ENCODE measurements around the gene SLC17A7. TPM values are rescaled to one million over a fixed set of nuclear protein-coding genes. Genes with fewer than 3 reads are reported as not detected.

SLC17A7 gene
- total and polyA plus RNA-seq, 7 experiments from 2014 or later = 0.12 to 0.22 TPM; not detected in 5

DNA sequence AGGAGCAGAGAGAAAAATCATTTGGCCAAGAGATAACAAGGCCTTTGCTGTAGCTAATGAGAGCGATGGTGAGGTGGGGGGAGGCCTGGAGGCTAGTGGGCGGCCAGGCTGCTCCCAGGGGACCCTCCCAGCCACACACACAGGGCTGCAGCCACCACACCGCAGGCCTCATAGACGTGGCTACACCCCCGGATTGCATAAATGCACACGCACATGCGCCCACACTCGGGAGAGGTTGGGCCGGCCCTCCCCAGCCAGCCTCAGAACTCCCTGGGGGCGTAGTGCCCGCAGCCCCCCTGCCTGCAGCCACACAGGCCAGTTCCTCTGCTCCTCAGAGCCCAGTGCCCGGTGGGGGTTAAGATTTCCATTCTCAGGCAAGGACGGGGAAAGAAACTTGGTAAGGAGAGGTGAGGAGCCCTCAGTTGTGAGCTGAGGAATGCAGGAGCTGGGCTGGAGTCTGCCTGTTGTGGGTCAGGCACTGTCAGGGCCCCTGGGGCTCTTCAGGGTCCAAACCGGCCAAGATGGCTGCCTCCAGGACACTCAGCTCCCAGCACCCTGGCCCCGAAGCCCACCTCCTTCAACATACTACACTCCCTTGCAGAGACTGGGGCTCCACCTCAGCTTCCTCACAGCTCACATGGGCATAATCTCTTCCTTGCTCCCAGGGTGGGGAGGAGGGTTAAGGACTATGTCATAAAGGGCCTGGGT is 26.1 kb downstream of the SLC17A7 start:
- Mint-ChIP-seq H3K9me3 (peaks cover 0 to 3% (median 0%) of the 10 kb centered on the region in 11 donors), H3K4me1 (peaks cover 20 to 31% (median 26%) of the 10 kb centered on the region in 7 donors), H3K36me3 (peaks cover 0 to 2% (median 0%) of the 10 kb centered on the region in 5 donors), H3K27me3 (peaks cover 13 to 37% (median 28%) of the 10 kb centered on the region in 5 donors), H3K4me3 (no peak overlapping the region), H3K27ac (peak overlapping the region in 1 of 9 donors; percentile 48)
- peaks cover under 1 to 5% of the 10 kb centered on the region in 2 donors for H3K4me1 ChIP-seq (ENCODE audit: control insufficient read depth in 2 of 2, insufficient read depth in 2 of 2, low read length in 2 of 2)
- H3K36me3 ChIP-seq (ENCODE audit: control insufficient read depth in 2 of 3, insufficient read depth in 3 of 3, low read length in 3 of 3) = no peaks in the 10 kb centered on the region
- intact Hi-C loops (cut with micrococcal nuclease) = no loop called here
- CTCF ChIA-PET = no interaction called here
- H3K27ac ChIP-seq (ENCODE audit: low read depth, low read length) = no peak overlapping the region
- DNase-seq = no peak
- no peak for ATAC-seq
- no peaks in the 10 kb centered on the region for H3K9me3 ChIP-seq (ENCODE audit: control insufficient read depth in 2 of 3, low read length in 3 of 3)
- H3K4me3 ChIP-seq (ENCODE audit: low read length) = no peak overlapping the region
- peaks cover 0 to 5% of the 10 kb centered on the region in 2 donors for H3K27me3 ChIP-seq (ENCODE audit: control insufficient read depth in 2 of 2, insufficient read depth in 2 of 2, low read length in 2 of 2)
- POLR2A ChIA-PET = interaction anchor here (1.2 to 1.3 kb wide), 2 partner anchors 9 to 21 kb away, joined by 3 read pairs; no protein-coding TSS in a partner anchor

- Mint-ChIP-seq H3K27ac (no peak overlapping the region), H3K4me1 (peaks cover 28 to 38% (median 33%) of the 10 kb centered on the region in 7 donors), H3K4me3 (no peak overlapping the region), H3K27me3 (peaks cover 3 to 27% (median 18%) of the 10 kb centered on the region in 5 donors), H3K36me3 (peaks cover 0 to 5% (median 0%) of the 10 kb centered on the region in 5 donors), H3K9me3 (peaks cover 0 to 2% (median 0%) of the 10 kb centered on the region in 11 donors)
- Histone ChIP-seq H3K9me3 (ENCODE audit: control insufficient read depth in 2 of 3, low read length in 3 of 3) (no peaks in the 10 kb centered on the region), H3K27me3 (ENCODE audit: control insufficient read depth in 2 of 2, insufficient read depth in 2 of 2, low read length in 2 of 2) (peaks cover 0 to 4% of the 10 kb centered on the region in 2 donors), H3K36me3 (ENCODE audit: control insufficient read depth in 2 of 3, insufficient read depth in 3 of 3, low read length in 3 of 3) (no peaks in the 10 kb centered on the region), H3K27ac (ENCODE audit: low read depth, low read length) (no peak overlapping the region), H3K4me1 (ENCODE audit: control insufficient read depth in 2 of 2, insufficient read depth in 2 of 2, low read length in 2 of 2) (peaks cover 10 to 15% of the 10 kb centered on the region in 2 donors), H3K4me3 (ENCODE audit: low read length) (no peak overlapping the region)
- intact Hi-C loops (cut with micrococcal nuclease) = no loop called here
- POLR2A ChIA-PET = no interaction called here
- DNase-seq = no peak
- CTCF ChIA-PET = interaction anchor here (1.1 kb wide), 1 partner anchor 31 kb away, joined by 5 read pairs; no protein-coding TSS in a partner anchor
- no peak for ATAC-seq
These were observed 27.1 kb downstream of the SLC17A7 start for GRCh38 chr19:49414256-49414655.

DNA sequence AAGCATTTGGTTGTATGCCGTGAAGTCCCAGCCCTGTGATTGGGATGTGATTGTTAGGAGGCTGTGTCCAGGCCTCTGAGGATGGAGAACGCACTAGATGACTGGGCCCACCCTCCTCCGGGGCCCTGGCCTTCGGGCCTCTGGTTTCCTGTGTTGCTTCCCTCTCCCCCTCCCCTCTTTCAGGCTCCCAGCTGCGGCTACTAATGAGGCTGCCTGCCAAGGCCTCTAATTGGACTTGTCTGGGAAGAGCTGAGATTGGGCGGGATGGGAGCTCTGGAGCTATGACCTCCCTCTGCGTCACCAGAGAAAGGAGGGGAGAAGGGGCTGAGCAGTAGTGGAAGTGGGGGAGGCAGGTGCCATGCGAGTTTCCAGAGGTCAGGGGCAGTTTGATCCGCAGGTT is 28.0 kb downstream of the SLC17A7 start:
- Mint-ChIP-seq H3K27me3 (peaks cover 0 to 19% (median 10%) of the 10 kb centered on the region in 5 donors), H3K4me3 (no peak overlapping the region), H3K36me3 (peaks cover 0 to 6% (median 0%) of the 10 kb centered on the region in 5 donors), H3K4me1 (peaks cover 37 to 47% (median 42%) of the 10 kb centered on the region in 7 donors), H3K9me3 (peaks cover 0 to 2% (median 0%) of the 10 kb centered on the region in 11 donors), H3K27ac (peak overlapping the region in 2 of 9 donors; percentile 4 to 34)
- no peak overlapping the region for H3K4me3 ChIP-seq (ENCODE audit: low read length)
- no peaks in the 10 kb centered on the region for H3K36me3 ChIP-seq (ENCODE audit: control insufficient read depth in 2 of 3, insufficient read depth in 3 of 3, low read length in 3 of 3)
- no peak overlapping the region for H3K27ac ChIP-seq (ENCODE audit: low read depth, low read length)
- intact Hi-C loops (cut with micrococcal nuclease) = no loop called here
- POLR2A ChIA-PET = interaction anchor here (1.7 kb wide), 1 partner anchor 56 kb away, joined by 4 read pairs; no protein-coding TSS in a partner anchor
- CTCF ChIA-PET = interaction anchor here (0.7 to 1.4 kb wide), 4 partner anchors 16 to 500 kb away, joined by 3 to 5 read pairs (median 4); no protein-coding TSS in a partner anchor
- no peaks in the 10 kb centered on the region for H3K9me3 ChIP-seq (ENCODE audit: control insufficient read depth in 2 of 3, low read length in 3 of 3)
- DNase-seq (no peak), ATAC-seq (no peak)
- peaks cover 16 to 24% of the 10 kb centered on the region in 2 donors for H3K4me1 ChIP-seq (ENCODE audit: control insufficient read depth in 2 of 2, insufficient read depth in 2 of 2, low read length in 2 of 2)
- H3K27me3 ChIP-seq (ENCODE audit: control insufficient read depth in 2 of 2, insufficient read depth in 2 of 2, low read length in 2 of 2) = no peaks in the 10 kb centered on the region

GRCh38 chr19:49411681-49412326 is 29.5 kb downstream of the SLC17A7 start:
- Histone ChIP-seq H3K4me1 (ENCODE audit: control insufficient read depth in 2 of 2, insufficient read depth in 2 of 2, low read length in 2 of 2) (peaks cover 16 to 38% of the 10 kb centered on the region in 2 donors), H3K4me3 (ENCODE audit: low read length) (no peak overlapping the region), H3K9me3 (ENCODE audit: control insufficient read depth in 2 of 3, low read length in 3 of 3) (no peaks in the 10 kb centered on the region), H3K36me3 (ENCODE audit: control insufficient read depth in 2 of 3, insufficient read depth in 3 of 3, low read length in 3 of 3) (no peaks in the 10 kb centered on the region), H3K27me3 (ENCODE audit: control insufficient read depth in 2 of 2, insufficient read depth in 2 of 2, low read length in 2 of 2) (no peaks in the 10 kb centered on the region), H3K27ac (ENCODE audit: low read depth, low read length) (no peak overlapping the region)
- Mint-ChIP-seq H3K27me3 (peaks cover 0 to 6% (median 0%) of the 10 kb centered on the region in 5 donors), H3K9me3 (peaks cover 0 to 2% (median 0%) of the 10 kb centered on the region in 11 donors), H3K36me3 (peaks cover 0 to 6% (median 0%) of the 10 kb centered on the region in 5 donors), H3K27ac (peak overlapping the region in 7 of 9 donors; percentile 9 to 68 (median 59)), H3K4me3 (peak overlapping the region in 4 of 10 donors; percentile 15 to 53 (median 43)), H3K4me1 (peaks cover 49 to 63% (median 52%) of the 10 kb centered on the region in 7 donors)
- DNase-seq (no peak), ATAC-seq (no peak)
- CTCF ChIA-PET = interaction anchor here (0.6 to 1.2 kb wide), 5 partner anchors 13 to 440 kb away, joined by 3 to 6 read pairs (median 4); partner anchors contain the start of gene GFY
- intact Hi-C loops (cut with micrococcal nuclease) = no loop called here
- POLR2A ChIA-PET = interaction anchor here (0.7 to 1.2 kb wide), 4 partner anchors 14 to 78 kb away, joined by 3 to 6 read pairs (median 4); no protein-coding TSS in a partner anchor

- CTCF ChIA-PET = interaction anchor here (0.6 to 1.3 kb wide), 3 partner anchors 27 to 1004 kb away, joined by 3 read pairs; no protein-coding TSS in a partner anchor
- Mint-ChIP-seq H3K27ac (peak overlapping the region; percentile 77 to 91 (median 84)), H3K9me3 (peaks cover 0 to 2% (median 0%) of the 10 kb centered on the region in 11 donors), H3K4me1 (peaks cover 43 to 72% (median 56%) of the 10 kb centered on the region in 7 donors), H3K36me3 (peaks cover 0 to 6% (median 0%) of the 10 kb centered on the region in 5 donors), H3K27me3 (peaks cover 0 to 4% (median 0%) of the 10 kb centered on the region in 5 donors), H3K4me3 (peak overlapping the region; percentile 34 to 86 (median 68))
- peak in 1 of 9 donors; percentile 24 for DNase-seq
- H3K27me3 ChIP-seq (ENCODE audit: control insufficient read depth in 2 of 2, insufficient read depth in 2 of 2, low read length in 2 of 2) = no peaks in the 10 kb centered on the region
- H3K27ac ChIP-seq (ENCODE audit: low read depth, low read length) = peak overlapping the region; percentile 6
- no peaks in the 10 kb centered on the region for H3K36me3 ChIP-seq (ENCODE audit: control insufficient read depth in 2 of 3, insufficient read depth in 3 of 3, low read length in 3 of 3)
- H3K9me3 ChIP-seq (ENCODE audit: control insufficient read depth in 2 of 3, low read length in 3 of 3) = no peaks in the 10 kb centered on the region
- H3K4me1 ChIP-seq (ENCODE audit: control insufficient read depth in 2 of 2, insufficient read depth in 2 of 2, low read length in 2 of 2) = peaks cover 16 to 39% of the 10 kb centered on the region in 2 donors
- peak; percentile 66 for ATAC-seq
- POLR2A ChIA-PET = interaction anchor here (1.0 to 2.1 kb wide), 4 partner anchors 10 to 63 kb away, joined by 3 to 8 read pairs (median 5); partner anchors contain the start of genes PIH1D1 and PTH2
- intact Hi-C loops (cut with micrococcal nuclease) = loop anchor here in 1 of 2 donors (2.0 to 5.0 kb wide), 2 partner anchors 15 to 33 kb away; partner anchors contain the start of genes GFY and SLC17A7
- H3K4me3 ChIP-seq (ENCODE audit: low read length) = peak overlapping the region; percentile 1
These were observed 31.8 kb downstream of the SLC17A7 start for GRCh38 chr19:49409441-49410029.

Measured in naive thymus-derived CD4-positive, alpha-beta T cell (primary cell).